ENCODE measurements around the gene TPM3. TPM values are rescaled to one million over a fixed set of nuclear protein-coding genes. Genes with fewer than 3 reads are reported as not detected.

Gene TPM3
- total and polyA plus RNA-seq, 10 of the 15 experiments (the other 5 are each of a cell fraction or from before 2014, with no cell fraction given) = 270 to 759 (median 505) TPM

DNA sequence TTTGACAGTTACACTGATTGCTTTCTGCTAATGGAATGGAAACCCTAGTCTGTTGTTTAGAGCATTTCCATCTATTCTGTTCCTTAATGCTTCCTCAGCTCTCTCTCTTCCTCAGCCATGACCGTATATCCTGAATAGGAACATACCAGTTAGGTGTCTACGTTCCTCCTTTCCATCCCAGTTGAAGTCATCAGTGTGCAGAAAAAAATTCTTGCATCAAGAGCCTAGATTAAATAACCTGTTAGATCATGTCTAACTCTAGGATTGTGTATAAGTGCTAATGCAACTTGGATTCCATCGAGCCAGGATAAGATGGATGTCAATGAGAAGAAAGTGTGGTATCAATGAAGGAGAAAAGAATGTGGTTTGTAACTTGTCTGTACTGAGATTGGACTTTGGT, 47.6 kb upstream of the TPM3 start:
- no peak for DNase-seq (ENCODE audit: low read depth, low spot score)
- Histone ChIP-seq H3K9me3 (replicated peaks; ENCODE audit: control insufficient read depth, insufficient read depth, low read length) (no peaks in the 10 kb centered on the region), H2AFZ (ENCODE audit: control insufficient read depth, low read depth, low read length) (no peak overlapping the region), H3K79me2 (ENCODE audit: control insufficient read depth, insufficient read depth, low read length) (peaks cover 10% of the 10 kb centered on the region), H3K27me3 (replicated peaks in 1 of 2; ENCODE audit: control insufficient read depth in 2 of 2, insufficient read depth in 2 of 2, low read length in 1 of 2) (no peaks in the 10 kb centered on the region), H3K36me3 (ENCODE audit: control insufficient read depth in 2 of 2, insufficient read depth in 2 of 2, low read length in 1 of 2) (peaks cover 12 to 49% of the 10 kb centered on the region in 2 experiments), H3K4me1 (ENCODE audit: control insufficient read depth, insufficient read depth, low read length) (no peaks in the 10 kb centered on the region), H3K4me3 (no peak overlapping the region), H4K20me1 (ENCODE audit: control insufficient read depth, insufficient read depth) (0 out of 2 replicates have a peak, but pooled peaks cover 2% of the 10 kb centered on the region), H3K9ac (ENCODE audit: control insufficient read depth, insufficient read depth, low read length) (no peak overlapping the region), H3K27ac (ENCODE audit: control insufficient read depth, insufficient read depth) (no peak overlapping the region), H3K4me2 (ENCODE audit: control insufficient read depth, insufficient read depth) (no peak overlapping the region)
- RAD21 ChIA-PET (ENCODE audit: unreplicated experiment) = no interaction called here
- no TSS peak for BruUV-seq (replicated peaks)
- in situ Hi-C loops (cut with MboI) = no loop called here
- POLR2A ChIA-PET = interaction anchor here (0.7 to 1.2 kb wide), 3 partner anchors 17 to 247 kb away, joined by 3 to 4 read pairs (median 3); no protein-coding TSS in a partner anchor
- 98% methylated on average over 3 of the region's 3 CpGs for WGBS (ENCODE audit: insufficient coverage, insufficient replicate concordance, low lambda C conversion rate, missing lambda C conversion rate)
- TF ChIP-seq MYC (IDR thresholded peaks at IDR 0.05; ENCODE audit: insufficient read depth, insufficient read length, insufficient replicate concordance, low read length, severe bottlenecking) (no peak), CHD1 (IDR thresholded peaks at IDR 0.05; ENCODE audit: low read depth, low read length) (no peak), CBFB (IDR thresholded peaks at IDR 0.05; ENCODE audit: low read depth) (no peak), RELA (IDR thresholded peaks at IDR 0.05; ENCODE audit: borderline replicate concordance, partially characterized antibody) (no peak), TCF3 (IDR thresholded peaks at IDR 0.05; ENCODE audit: borderline replicate concordance, insufficient read depth, low read depth, low read length) (no peak), HCFC1 (IDR thresholded peaks at IDR 0.05; ENCODE audit: low read length) (no peak), IKZF1 (conservative IDR thresholded peaks at IDR 0.05) (no peak), WRNIP1 (IDR thresholded peaks at IDR 0.05; ENCODE audit: borderline replicate concordance, low read depth, low read length) (no peak), RBBP5 (conservative IDR thresholded peaks at IDR 0.05) (no peak), MTA2 (IDR thresholded peaks at IDR 0.05; ENCODE audit: low read depth) (no peak), EZH2 (IDR thresholded peaks at IDR 0.05; ENCODE audit: borderline replicate concordance, control insufficient read depth, low read depth, low read length) (no peak), EGR1 (IDR thresholded peaks at IDR 0.05; ENCODE audit: borderline replicate concordance in 1 of 2, low read depth in 2 of 2, low read length in 2 of 2) (no peak)
- TF ChIP-seq, protein P1, sequence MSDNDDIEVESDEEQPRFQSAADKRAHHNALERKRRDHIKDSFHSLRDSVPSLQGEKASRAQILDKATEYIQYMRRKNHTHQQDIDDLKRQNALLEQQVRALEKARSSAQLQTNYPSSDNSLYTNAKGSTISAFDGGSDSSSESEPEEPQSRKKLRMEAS (IDR thresholded peaks at IDR 0.05; ENCODE audit: low read depth, low read length) = no peak
- TF ChIP-seq, protein P2, sequence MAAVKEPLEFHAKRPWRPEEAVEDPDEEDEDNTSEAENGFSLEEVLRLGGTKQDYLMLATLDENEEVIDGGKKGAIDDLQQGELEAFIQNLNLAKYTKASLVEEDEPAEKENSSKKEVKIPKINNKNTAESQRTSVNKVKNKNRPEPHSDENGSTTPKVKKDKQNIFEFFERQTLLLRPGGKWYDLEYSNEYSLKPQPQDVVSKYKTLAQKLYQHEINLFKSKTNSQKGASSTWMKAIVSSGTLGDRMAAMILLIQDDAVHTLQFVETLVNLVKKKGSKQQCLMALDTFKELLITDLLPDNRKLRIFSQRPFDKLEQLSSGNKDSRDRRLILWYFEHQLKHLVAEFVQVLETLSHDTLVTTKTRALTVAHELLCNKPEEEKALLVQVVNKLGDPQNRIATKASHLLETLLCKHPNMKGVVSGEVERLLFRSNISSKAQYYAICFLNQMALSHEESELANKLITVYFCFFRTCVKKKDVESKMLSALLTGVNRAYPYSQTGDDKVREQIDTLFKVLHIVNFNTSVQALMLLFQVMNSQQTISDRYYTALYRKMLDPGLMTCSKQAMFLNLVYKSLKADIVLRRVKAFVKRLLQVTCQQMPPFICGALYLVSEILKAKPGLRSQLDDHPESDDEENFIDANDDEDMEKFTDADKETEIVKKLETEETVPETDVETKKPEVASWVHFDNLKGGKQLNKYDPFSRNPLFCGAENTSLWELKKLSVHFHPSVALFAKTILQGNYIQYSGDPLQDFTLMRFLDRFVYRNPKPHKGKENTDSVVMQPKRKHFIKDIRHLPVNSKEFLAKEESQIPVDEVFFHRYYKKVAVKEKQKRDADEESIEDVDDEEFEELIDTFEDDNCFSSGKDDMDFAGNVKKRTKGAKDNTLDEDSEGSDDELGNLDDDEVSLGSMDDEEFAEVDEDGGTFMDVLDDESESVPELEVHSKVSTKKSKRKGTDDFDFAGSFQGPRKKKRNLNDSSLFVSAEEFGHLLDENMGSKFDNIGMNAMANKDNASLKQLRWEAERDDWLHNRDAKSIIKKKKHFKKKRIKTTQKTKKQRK (IDR thresholded peaks at IDR 0.05; ENCODE audit: low read depth, low read length) = no peak
- TF ChIP-seq, protein P3, sequence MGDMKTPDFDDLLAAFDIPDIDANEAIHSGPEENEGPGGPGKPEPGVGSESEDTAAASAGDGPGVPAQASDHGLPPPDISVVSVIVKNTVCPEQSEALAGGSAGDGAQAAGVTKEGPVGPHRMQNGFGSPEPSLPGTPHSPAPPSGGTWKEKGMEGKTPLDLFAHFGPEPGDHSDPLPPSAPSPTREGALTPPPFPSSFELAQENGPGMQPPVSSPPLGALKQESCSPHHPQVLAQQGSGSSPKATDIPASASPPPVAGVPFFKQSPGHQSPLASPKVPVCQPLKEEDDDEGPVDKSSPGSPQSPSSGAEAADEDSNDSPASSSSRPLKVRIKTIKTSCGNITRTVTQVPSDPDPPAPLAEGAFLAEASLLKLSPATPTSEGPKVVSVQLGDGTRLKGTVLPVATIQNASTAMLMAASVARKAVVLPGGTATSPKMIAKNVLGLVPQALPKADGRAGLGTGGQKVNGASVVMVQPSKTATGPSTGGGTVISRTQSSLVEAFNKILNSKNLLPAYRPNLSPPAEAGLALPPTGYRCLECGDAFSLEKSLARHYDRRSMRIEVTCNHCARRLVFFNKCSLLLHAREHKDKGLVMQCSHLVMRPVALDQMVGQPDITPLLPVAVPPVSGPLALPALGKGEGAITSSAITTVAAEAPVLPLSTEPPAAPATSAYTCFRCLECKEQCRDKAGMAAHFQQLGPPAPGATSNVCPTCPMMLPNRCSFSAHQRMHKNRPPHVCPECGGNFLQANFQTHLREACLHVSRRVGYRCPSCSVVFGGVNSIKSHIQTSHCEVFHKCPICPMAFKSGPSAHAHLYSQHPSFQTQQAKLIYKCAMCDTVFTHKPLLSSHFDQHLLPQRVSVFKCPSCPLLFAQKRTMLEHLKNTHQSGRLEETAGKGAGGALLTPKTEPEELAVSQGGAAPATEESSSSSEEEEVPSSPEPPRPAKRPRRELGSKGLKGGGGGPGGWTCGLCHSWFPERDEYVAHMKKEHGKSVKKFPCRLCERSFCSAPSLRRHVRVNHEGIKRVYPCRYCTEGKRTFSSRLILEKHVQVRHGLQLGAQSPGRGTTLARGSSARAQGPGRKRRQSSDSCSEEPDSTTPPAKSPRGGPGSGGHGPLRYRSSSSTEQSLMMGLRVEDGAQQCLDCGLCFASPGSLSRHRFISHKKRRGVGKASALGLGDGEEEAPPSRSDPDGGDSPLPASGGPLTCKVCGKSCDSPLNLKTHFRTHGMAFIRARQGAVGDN (IDR thresholded peaks at IDR 0.05) = no peak
- ATAC-seq = no peak
- CTCF ChIA-PET = interaction anchor here (1.0 to 1.8 kb wide), 2 partner anchors 10 to 32 kb away, joined by 3 to 4 read pairs; partner anchors contain the start of gene HAX1
- FAIRE-seq = no peak
- intact Hi-C loops (cut with micrococcal nuclease; ENCODE audit: unreplicated experiment) = no loop called here
- SMC1A ChIA-PET (ENCODE audit: uncharacterized antibody, unreplicated experiment) = interaction anchor here (1.6 kb wide), 1 partner anchor 8 kb away, joined by 4 read pairs; no protein-coding TSS in a partner anchor

All from GM12878 (cell line).